HG02588 (cell line): Measurements from ENCODE around the gene EPS8L3.

Experiments
- ATAC-seq: cut with Tn5 transposase; IDR thresholded peaks from one replicate; pipeline ENCODE4 v1.9.1; 2021; ENCODE audit warnings: mild to moderate bottlenecking, moderate library complexity; ENCODE audit not compliant: unreplicated experiment

The EPS8L3 gene

DNA sequence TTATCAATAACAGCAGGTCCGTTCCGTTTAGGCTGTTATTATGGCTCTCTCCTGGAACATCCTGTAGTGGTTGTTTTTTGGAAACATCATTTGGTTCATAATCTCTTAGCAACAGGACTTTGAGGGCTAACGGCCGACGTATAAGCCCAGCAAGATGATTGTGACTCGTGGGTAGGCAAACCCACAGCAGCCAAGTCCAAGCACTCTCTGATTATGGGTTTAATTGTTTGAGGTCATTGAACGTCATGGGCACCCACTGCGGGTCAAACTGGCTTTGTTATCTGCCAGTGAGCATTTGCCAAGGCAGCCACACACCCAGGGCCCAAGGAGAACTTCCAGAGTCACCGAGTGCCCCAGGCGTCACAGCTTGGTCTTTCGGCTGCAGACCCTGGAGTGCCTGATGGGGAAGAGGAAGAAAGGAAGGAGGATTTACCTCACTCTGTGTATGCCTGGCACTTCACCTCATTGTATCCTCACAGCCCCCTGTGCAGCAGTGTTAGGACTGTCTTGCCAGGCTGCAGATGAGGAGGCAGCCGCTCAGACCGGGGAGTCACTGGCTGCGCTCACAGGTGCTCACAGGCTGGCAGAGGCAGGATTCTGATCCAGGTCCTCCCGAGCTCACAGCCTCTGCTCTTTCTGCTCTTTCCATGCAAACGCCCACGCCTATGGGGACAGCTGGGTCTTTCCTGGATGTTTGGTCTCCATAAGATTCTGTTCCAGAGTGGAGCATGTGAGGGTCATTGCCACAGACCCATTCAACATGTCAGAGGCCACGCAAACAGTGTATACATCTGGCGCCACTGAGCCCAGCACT lies 30.8 kb upstream of the EPS8L3 start:
- no peak for ATAC-seq

DNA sequence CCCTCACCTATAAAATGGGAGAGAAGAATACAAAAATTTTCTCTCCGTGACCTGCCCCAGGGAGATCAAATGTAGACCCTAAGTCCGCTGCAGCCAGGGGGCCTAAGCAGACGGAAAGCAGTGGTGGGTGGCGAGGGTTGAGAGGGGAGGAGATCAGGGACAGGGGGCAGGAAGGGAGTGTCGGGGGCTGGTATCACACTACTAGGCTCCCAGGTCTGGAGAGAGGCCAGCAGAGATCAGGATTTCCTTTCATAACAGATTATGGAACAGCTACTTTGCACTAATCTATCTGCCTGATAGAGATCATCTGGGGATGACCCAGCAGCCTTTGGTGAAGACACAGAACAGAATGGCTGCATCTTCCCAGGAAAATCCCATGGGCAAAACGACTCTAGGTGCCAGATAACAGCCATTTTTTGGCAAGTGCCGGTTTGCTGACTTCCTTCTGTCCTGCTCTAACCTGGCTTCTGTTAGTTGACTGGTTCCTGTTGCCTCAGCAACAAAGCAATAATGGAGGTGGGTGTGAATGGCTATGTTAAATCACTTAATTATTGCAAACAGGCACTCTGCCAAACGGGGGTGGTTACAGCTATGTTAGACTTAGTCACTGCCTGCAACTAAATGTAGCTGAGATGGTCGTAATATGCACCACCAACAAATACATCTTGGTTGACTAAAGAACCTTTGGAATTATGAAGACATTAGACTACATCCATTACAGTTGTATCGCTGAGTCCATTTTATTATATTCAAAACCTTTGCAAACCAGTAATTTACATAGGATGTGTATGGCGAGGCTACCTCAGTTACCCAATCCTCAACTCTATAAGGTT lies 30.0 kb upstream of the EPS8L3 start:
- ATAC-seq, result no peak

DNA sequence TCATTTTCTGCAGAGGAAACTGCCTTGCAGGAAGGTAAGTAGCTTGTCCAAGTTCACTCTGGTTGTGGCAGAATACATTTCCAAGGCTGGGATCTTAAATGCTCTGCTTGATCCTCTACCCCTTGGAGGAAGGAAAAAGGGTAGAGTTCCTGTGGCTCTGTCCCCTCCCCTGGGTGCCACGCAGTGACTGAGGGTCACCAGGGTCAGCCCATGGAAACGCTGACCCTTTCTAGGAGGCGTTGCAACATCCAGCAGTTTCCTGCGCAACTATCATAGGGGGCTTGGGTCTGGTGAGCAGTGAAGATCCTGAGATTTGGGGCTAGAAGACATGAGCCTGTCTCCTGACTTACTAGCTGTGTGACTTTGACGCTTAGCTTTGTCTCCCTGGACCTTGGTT lies 29.4 kb upstream of the EPS8L3 start:
- no peak for ATAC-seq

DNA sequence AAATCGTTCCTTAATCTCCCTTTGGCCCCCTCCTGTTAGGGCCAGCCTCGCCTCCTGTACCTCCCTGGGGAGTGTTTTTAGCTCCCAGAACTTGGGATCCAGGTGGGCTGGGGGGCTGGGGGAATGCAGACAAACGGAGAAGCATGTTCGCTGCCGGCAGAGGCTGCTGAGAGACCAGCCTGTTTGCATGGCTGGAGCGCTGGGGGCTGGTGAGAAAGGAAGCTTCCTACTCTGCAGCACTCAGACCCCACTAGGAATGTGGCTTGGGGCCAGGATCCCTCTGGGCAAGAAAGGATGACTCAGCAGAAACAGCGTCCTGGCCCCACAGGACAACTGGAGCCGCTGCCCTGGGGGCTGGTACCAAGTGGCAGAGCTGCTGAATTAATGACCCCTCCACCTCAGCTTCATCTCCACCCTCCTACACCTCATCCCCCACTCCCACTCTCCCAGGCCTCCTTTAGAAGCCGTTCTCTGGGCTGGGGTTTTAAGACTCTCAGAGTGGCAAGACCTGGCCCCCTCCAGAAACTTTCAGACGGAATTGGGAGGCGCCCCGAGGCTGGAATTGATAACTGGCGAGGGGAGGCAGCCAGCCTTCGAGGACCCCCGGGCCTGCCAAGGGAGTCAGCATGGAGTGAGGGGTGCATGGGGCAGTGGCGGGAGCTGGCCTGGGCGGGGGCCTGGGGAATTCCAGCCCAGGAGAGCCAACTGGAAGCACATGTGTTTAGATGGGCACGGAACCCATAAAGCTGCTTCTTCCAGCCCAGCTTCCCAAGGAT lies 28.5 kb upstream of the EPS8L3 start:
- no peak for ATAC-seq

GRCh38 chr1:109791495-109792043 lies 27.8 kb upstream of the EPS8L3 start:
- ATAC-seq, result no peak

DNA sequence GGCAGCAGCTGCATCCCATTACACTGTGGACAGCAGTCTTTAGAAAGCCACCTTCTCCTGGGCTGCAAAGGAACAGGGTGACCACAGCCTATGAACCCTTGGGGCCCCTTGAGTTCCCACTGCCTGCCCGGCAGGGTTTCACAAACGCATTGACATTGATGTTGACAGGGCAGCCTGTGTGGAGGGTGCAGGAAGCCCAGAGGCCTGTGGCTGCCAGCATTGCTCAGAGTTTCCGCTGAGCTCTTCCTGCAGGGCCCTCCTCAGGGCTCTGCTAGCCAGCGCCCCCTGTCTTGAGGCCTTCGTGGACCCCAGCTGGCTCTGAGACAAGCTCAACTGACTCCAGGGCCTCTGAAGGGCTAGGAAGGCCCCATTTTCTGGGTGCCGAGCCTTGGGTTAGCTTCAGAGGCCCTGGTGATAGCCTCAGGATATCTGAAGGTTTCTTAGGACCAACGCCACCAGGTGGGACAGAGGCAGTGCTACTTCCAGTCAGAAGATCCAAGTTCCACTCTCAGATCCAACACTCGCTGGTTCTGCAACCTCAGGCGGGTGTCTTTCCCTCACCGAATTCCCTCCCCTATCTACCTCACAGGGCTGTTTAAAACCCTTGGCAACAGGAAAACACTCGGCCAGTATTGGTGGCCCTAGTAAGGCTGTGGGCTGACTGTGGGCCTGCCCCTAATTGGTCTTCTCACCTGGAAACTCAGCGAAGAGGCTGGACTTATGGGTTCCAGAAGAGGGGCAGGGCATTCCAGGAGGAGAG lies 27.2 kb upstream of the EPS8L3 start:
- peak; percentile 57 for ATAC-seq

- no peak for ATAC-seq
These were observed 26.6 kb upstream of the EPS8L3 start for GRCh38 chr1:109790329-109790728.

GRCh38 chr1:109789551-109790180 lies 25.9 kb upstream of the EPS8L3 start:
- no peak for ATAC-seq

DNA sequence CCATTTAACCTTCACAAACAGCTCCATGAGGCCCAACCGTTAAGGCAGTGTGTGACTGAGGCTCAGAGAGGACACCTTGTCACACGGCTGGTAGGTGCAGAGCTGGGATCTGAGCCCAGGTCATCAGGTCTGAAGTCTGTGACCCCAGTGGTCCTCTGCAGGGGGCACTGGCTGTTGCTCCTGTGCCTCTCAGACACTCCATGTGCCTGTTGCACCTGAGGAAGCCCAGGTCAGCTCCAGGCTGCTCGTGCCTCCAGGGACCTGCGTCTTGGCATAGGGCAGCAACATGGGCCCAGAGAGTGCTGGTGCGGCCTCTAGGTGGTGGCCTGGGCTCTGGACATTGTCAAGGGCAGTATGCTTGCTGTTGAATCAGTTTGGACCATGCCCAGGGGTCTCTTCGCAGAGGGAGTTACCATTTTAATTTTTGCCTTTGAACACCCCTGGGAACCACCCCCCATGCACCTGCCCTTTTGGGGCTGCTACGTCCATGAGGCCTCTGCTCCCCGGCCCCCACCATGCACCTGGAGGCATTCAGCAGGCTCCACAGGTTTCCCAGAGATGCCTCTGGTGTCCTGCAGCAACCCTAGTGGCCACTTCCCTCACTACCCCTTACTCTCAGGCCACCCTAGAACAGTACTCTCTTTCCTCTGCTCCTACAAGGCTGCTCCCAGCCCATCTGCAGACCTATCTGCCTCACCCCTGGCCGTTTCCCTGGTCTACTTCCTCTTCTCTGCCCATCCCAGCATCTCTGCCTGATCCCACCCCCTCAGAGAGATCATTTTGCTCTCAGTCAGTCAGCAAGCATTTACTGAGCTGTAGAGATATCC lies 25.2 kb upstream of the EPS8L3 start:
- ATAC-seq, result no peak

DNA sequence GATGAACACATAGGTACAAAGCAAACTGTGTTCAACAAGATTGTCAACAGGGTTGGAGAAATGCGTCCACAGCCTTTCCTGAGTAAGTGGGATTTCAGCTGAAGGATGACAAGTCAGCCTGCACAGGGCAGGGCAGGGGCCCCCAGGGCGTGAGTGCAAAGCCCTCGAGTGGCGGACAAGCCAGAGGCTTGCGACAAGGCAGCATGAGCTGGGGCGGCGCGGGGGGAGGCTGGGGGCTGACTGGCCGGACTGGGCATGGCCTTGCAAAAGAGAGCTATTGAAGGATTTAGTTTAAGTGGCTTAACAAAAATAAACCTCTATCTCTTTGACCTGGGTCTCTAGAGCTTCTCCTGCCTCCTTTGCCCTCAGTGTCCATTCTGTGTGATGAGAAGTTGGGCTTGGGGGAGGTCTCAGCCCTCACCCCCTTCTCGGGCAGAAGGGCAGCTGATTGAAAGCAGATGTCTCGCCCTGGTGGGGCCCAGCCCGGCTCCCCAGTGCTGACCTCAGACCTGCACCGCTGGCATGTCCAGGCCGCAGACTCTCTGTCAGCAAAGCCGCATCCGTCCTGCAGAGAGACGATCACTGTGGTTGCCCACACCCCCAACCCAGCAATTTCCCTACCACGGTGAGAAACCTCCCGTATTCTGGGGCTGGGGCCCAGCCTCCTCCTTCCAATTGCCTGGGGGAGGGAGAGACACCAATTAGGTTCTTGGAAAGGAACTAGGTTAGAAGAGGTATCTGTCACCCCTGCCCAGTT lies 24.3 kb upstream of the EPS8L3 start:
- no peak for ATAC-seq

DNA sequence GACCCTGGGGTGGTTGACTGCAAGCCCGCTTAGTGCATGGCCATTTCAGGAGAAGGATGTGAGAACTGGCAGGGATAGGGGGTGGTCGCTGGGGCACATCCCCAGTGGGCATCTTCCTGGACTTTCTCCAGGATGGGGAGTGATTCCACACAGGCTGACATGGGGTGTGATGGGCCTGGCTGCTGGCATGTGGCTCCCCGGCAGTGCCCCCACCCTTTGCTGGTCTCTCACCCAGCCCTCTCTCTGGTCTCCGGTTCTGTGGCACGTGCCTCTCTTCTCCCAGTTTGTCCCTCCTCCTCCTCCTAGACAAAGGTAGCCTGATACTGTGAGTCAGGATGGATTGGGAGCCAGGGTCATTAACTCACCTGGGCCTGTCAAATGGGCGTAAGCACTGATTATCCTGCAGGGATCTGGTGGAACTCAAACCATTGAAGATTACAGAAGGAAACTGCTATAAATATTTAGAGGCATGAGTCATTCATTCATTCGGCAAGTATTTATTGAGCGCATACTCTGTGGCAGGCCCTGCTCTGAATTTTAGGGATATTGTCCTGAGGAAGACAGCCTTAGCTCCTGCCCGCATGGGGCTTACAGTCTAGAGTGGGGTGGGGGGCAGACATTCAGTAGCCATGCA lies 23.6 kb upstream of the EPS8L3 start:
- ATAC-seq, result no peak

- ATAC-seq, result no peak
These were observed 22.9 kb upstream of the EPS8L3 start for GRCh38 chr1:109786531-109787021.

- ATAC-seq, result no peak
These were observed 22.4 kb upstream of the EPS8L3 start for GRCh38 chr1:109786112-109786480.

GRCh38 chr1:109785446-109786111 lies 21.9 kb upstream of the EPS8L3 start:
- ATAC-seq, result no peak

DNA sequence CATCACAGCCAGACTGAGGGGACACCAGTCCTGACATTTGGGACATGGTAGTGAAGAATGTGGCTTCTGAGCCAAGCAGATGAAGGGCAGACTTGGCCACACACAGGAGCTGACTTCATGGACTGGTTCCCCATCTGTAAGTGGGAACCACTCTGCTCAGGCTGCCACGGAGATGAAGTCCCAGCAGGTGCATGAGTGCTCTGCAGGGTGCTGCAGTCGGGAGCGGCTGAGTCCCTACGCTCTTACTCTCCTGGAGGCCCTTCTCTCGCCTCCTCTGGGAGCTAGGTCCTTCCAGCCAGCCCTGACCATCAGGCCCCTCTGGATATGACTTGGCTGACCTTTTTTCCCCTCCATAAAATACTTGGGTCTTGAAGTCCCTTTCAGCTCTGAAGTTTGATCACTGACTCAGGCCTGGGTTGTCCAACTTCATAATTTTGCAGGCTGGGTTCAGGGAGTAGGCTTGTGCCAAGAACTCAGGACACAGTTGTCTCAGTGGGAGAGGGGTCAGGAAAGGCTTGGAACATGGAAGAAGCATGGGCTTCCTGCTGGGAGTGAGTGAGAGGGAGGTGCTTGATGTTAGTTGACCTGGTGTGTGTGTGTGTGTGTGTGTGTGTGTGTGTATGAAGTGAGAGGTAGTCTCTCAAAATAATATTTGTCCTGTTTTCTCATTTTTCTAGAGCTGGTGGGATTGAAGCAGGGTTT lies 21.0 kb upstream of the EPS8L3 start:
- no peak for ATAC-seq

GRCh38 chr1:109783436-109783835 lies 19.7 kb upstream of the EPS8L3 start:
- ATAC-seq, result no peak

DNA sequence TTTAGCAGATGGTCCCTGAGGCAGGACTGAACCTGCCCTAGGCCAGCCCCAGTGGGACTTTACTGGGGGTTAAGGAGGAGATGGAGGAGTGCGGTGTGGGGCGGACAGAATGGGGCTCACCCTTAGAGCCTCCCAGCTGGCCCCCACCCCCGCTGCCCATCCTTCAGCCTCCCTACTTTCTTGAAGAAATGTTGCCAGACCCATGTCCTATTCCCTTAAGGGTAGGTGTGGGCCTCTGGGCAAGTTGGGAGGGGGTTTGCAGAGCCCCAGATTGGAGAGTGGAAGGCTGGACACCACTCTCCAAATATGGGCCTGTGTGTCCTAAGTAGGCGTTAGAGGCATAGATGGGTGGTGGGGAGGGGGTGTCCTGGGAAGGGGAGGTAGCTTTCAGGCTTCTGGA lies 19.2 kb upstream of the EPS8L3 start:
- no peak for ATAC-seq
